ENCODE measurements around the gene ZNF710.

ZNF710 gene

DNA sequence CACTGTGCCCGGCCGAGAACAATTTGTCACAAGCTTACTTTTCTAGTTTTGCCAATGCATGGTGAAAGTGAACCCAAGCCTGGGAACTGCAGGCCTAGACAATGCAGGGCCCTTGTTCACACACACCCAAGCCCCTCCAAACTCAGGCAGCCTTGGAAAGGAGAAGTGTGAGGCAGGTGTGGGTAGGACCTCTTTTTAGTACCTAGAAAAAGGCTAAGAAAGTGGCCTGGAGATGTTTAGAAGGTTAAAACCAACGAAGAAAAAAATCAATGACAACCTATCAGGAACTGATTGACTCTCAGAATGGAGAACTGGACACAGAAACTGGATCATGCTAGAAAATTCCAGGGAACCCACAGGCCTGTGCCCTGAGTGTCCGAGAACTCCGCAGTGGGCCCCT, 82.3 kb downstream of the ZNF710 start:
- DNase-seq: no peak

DNA sequence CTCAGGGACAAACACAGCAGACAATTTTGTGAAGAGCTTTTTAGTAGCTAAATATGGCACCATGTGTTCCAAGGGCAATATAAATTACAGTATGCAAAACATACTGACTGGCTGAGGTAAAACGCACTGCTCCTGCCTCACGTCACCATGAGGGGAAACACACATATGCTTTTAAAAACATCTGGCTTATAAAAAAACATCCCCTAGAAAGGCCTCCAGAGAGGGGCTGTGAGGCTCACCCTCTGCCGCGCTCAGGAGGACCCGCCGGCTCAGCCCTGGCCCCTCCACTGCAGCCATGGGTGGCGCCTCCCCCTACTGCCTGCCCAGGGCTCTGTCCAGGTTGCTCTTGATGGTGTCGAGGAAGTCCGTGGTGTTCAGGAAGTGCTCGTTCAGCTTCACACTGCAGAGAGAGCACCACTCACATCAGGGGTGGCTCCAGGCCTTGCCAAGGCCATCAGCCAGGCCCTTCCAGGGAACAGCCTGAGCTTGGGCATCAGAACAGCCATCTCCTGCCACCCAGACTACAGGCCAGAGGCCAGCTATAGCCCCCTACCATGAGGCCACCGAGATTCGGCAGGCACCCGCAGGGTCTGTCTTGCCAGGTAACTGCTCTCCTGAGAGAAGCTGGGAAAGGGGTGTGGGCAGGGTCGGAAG, 83.0 kb downstream of the ZNF710 start:
- no peak for DNase-seq

DNA sequence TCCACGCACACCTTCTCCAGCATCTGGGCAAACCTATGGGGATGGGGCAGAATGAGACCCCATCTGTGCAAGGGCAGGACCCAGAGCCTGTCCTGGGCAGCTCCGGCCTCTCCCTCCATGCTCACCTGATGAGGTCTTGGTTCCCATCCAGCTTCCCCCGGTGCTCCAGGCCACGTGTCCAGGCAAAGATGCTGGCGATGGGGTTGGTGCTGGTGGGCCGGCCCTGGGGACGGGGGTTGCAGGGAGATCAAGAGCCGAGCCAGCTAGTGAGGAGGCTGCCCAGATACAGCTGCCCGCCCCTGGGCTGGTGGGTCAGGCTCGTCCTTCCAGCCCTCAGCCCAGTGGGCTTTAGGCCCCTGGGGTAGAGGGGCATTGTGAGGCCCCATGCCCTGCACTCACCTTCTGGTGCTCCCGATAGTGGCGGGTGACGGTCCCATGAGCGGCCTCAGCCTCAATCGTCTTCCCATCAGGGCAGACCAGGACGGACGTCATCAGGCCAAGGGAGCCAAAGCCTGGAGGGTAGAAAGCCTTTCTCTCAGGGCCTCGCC, 83.8 kb downstream of the ZNF710 start:
- DNase-seq: no peak

DNA sequence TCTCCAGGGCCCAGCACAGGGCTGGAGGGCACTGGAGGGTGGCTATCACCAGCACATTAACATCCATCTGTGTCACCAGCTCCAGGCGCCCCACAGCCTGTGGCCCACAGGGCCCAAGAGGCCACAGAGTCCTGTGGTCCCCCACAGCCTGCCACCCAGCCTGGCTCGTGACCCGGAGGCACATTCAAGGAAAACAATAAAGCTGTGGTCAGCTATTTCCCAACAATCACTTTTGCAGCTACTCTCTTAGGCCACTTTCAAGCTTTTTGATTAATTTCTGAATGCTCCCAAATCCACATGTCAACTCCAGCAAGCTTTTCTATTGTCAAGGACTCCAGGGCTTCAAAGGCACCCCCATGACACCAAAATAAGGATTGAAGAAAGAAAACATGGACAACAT, 84.4 kb downstream of the ZNF710 start:
- DNase-seq: no peak

DNA sequence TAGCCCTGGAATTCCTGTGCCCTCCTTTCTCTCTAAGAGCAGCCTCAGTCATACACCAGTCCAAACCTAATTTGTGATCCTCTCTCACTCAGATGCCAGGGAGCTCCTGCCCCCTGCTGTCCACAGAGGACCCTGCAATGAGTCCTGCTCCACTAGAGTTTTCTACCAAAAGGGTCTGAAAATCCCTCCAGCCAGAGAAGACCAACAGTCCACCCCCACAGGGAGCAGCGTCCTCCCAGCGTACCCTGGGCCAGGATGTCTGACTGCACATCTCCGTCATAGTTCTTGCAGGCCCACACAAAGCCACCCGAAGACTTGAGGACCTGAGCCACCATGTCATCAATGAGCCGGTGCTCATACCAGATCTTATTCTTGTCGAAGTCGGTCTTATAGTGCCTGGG, 85.7 kb downstream of the ZNF710 start:
- DNase-seq: no peak

DNA sequence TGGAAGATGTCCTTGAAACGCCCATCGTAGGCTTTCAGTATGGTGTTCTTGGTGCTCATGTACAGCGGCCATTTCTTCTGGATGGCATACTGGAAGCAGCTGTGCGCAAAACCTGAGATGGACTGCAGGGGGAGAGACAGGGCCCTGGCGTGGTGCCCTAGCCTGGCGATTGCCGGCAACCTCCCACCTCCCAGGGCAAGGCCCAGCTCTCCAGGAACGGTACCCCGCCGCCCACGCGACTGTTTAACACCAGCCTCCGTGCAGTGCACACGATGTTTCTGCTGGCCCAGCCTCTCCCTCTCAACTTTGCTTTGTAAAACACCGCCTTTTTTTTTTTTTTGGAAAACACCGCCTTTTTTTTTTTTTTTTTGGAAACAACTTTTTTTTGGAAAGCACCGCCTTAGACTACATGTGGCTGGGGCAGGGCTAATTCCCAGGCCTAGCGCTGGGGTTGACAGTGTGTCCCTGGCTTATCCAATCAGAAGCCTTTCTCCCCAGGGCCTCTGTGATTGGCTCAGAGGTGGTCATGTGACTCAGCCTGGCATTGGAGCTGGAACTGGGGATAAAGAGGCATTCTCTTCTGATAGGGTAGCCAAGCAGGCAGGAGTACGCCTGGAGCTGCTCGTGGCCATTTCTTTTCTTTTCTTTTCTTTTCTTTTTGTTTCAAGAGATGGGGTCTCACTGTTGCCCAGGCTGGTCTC, 86.5 kb downstream of the ZNF710 start:
- no peak for DNase-seq

DNA sequence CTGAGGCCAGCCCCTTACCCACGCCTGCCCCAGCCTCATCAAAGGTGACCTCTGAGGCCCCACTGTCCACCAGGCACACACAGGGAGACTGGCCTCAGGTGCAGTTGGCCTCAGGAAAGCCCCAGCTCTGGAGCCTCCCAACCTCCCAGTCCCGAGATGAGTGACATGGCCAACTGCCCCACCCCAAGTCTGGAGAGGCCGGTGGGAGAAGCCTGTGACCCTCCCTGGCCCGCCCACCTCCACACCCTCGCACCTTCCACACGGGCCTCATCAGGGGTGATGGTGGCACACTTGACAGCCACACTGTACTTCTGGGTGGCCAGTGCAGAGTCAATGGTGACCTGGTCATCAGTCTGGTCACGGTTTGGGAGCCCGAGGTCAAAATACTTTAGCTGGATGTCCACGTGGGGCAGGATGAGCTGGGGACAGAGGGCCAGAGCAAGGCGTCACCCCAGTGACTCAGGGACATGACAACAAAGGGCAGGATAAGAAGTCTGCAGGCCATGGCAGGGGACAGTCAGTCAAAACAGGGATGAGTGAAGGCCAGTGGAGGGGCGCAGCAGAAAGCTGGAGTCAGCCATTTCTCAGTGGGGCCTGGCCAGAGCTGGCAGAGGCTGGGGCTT, 89.2 kb downstream of the ZNF710 start:
- no peak for DNase-seq

DNA sequence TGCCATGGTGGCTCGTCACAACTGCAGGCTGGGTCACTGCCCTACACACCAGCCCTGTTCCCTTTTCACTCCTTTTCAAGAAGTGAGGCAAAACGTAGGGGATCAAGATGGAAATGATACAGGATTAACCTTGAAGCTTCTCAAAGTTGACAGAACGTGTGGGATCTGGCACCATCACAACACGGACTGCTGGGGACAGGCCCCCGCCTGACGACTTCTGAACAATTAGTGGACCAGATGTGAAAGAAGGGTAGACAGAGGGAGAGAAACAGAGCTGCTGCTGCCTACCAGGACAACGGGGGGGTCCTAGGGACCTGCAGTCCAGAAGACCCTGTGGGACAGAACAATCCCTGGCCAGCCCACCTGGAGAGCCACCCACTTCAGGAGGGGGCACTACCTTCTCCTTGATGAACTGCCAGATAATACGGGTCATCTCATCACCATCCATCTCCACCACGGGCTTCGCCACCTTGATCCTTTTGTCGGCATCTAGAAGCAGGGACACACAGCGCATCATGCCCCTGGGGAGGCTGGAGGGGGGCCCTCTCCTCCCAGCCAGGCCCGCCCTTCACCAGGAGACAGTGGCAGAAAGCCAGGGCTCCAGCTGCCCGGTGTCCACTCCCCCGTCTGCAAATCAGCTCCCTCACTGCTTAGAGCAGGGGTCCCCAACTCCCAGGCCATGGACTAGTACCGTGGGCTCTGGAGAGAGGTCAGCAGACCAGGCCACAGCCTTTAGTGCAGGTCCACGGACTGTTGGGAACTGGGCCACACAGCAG, 90.2 kb downstream of the ZNF710 start:
- DNase-seq: no peak

DNA sequence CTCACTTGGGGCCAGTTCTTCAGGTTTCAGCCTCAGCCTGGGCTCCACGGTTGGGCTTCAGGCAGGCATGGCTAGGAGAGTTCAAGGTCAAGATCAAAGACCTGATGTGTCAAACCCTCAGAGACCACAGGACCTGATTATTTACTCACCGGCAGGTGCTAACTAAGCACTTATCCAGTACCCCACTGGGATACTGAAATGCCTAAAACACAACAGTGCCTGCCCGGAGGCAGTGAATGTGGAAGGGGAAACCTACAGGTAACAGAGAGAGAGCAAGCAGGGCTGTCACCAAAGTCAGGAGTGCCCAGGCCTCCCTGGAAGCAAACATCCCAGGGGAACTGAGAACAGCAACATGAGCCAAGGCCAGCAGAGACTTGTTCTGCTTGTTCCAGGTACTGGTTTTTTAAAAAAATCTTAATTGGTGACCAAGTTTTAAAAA, 94.4 kb downstream of the ZNF710 start:
- DNase-seq: no peak

DNA sequence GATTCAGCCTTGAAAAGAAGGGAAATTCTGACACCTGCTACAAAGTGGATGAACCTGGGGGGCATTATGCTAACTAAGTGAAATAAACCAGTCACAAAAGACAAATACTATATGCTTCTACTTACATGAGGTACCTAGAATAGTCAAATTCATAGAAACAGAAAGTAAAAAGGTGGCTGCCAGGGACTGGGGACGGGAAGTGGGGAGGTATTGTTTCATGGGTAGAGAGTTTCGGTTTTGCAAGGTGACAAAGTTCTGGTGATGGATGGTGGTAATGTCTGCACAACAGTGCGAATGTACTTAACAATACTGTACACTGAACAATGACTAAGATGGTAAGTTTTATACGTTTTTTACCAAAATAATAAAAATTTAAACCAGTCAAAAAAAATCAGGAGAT, 96.4 kb downstream of the ZNF710 start:
- DNase-seq: no peak

DNA sequence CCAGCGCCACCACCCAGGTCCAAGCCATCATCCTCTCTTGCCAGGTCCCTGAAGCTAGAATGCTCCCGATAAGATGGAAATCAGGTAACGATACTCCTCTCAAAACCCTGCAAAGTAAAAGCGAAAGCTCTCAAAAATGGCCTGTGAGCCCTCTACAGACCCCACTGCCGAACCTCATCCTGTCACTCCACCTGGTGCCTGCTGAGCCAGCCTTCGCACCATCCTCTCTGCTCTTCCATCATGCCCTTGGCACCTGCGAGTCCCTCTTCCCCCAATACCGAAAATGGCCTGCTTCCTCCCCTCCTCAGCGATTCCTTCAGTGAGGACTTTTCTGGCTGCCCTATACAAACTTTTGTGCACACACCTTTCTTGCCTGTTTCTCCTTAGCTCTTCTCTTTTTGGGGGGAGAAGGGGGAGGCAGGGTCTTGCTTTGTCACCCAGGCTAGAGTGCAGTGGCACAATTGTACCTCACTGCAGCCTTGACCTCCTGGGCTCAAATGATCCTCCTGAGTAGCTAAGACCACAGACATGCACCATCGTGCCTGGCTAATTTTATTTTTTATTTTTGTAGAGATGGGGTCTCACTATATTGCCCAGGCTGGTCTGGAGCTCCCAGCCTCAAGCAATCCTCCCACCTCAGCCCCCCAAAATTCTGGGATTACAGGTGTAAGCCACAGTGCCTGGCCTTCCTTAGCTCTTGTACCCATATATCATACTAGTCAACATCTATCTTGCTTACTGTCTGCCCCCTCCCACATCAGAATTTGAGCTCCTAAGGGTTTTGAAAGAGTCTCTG, 98.1 kb downstream of the ZNF710 start:
- no peak for DNase-seq

DNA sequence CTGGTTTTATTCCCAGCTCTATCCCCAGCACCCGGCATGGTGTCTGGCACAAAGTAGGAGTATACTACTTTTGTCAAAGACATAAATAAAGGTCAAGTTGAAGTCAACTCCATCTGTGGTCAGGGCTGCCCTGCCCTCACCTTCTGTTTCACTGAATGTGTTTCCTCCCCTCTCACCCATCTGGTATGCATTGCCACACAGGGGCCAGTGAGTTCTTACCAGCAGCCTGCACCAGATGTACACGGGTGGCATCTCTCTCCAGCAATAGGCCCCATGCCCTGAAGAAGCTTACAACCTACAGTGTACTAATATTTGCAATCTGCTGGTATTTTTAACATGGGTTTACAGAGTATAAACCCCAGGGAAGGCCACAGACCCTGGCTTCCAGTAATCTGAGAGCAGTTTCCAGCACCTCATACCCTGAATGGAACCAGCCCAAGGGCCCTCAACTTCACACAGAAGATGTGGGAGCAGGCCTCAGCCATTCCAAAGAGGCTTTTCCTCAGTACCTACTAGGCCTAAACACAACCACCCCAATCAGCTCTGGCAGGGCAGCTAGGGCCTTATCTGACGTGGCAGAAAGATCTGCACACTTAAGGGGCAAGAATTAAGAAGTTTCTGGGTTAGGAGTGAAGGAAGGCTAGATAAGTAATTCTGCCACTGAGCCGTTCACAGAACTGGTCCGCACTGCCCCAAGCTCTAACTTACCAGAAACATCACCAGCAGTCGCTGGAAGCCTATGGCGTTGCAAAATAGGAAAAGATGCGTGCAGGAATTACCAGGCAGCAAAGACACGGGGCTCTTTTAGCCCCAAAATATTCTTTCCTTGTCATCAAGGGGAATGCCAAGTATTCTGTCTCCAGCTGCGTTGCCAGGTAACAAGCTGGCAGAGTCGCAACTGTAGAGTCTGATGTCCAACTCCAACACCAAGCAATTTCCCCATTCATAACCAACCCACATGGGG, 99.0 kb downstream of the ZNF710 start:
- peak; percentile 48 for DNase-seq

DNA sequence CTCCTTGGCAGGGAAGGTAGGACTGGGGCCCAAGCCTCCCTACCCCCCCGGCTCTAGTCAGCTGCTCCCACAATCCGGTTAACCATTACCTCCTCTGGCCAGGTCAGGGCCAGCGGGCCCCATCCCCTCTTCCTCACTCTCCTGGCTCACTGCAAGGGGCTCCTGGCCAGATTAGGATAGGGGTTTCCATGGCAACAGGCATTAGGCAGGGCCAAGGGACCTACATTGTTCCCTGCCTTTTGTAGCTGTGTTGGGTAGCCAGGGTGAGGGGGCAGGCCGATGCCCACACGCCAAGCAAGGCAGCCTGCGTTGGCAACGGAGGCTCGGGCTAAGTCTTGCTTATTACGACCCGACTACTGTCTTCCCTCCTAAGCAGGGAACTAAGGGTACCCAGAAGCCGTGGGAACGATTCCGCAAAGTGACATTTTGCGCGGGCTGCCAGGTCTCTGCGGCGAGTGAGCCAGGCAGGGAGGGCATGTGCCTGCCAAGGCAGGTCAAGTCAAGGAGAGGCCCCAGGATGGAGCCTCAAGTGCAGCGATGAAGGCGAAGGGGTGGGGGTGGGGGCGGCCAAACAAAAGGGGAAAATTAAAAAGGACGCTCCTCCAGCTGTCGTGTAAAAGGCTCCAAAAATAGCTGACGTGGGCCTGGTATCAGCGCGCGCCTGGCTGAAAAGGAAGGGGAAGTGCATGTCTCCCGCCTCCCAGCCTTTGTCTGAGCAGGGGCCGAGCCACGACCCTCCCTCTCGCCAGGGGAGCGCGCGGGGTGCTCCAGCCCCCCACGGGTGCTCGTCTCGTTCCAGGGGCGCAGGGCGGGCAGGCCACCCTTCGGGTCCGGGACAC, 100.2 kb downstream of the ZNF710 start:
- peak; percentile 26 for DNase-seq

DNA sequence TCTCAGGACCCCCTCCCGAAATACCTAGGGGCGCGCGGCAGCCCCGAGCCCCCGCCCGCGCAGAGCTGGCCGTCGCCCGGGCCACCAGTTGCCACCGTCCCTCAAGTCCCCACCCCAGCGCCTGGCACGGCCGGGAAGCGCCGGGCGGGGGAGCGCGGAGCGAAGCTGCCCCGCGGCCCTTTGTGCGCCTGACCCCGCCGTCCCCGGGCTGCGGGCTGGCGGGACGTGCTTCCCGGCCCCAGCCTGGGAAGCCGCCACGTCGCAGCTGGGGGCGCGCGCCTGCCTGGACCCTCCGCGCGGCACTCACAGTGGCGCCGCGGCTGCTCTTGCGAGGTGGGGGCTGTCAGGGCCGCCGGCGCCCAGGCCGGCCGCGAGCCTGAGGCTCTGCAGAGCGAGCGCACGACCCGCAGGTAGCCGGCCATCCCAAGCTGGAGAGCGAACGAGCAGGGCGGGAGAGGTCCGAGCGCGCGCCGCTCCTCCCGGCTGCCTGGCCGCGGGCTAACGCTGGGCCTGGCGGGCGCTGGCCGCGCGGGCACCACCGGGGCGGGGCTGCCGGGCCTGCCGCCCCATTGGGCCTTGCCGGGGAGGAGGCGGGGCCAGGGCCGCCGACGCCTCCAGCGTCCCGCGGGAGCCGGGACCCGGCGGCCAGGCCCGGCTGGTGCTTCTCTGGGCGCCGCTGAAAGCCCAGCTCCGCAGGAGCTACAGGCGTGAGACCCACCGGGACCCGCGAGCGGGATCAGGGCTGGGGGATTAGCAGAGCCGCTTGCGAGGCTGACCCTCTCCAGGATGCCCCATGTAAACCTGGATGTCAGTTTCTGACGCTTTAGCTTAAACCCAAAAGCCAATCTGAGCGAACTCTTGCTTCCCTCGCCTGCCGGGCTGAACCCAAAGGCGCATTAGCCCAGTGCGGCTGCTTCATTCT, 101.1 kb downstream of the ZNF710 start, which contains the start of gene IDH2:
Gene IDH2, minus strand, starts transcription at position 500 of the 922 bp plus-strand sequence. Its CDS starts 78 bp downstream, at position 422.
- peak; percentile 82 for DNase-seq

DNA sequence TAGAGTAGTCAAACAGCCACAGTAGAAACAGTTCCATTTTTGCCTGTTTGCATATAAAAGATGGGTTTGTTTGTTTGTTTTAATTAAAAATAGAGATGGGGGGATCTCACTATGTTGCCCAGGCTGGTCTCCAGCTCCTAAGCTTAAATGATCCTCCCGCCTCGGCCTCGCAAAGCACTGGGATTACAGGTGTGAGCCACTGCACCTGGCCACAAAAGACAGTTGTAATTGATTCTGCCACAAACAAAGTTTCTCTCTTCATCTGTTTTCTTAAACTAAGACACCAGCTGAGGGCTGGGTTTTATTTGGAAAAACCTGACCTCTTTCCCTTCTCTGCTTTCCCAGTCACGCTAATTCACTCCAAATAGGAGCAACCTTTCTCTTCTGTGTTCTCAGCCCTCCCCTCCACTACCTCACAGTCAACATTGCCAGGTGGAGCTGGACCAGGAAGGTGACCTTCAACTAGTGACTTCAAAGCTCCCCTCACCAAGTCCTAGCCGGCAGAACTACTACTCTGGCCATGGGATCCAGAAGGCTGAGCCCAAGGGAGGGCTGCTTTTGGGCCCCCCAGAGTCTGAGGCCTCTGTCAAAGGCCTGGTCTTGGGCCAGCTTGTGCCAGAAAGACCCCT, 102.7 kb downstream of the ZNF710 start:
- DNase-seq: no peak

DNA sequence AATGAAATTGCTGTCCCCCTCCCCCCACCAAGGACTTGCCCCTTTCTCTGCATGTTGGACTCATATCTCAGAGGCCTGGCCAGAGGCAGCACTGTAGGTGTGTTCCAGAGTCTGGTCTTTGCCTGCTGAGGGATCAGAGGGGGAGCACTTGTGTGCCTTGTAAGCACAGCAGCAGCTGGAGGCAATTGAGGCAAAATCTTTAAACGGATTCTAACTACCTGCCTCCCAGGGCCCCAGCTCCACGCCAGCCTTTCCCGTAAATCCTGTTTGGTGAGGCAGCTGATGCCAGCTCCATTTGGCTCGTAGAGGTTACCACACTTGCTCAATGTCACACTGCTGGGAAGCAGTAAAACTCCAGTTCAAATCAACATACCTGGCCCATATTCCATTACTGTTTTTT, 103.4 kb downstream of the ZNF710 start:
- no peak for DNase-seq

DNA sequence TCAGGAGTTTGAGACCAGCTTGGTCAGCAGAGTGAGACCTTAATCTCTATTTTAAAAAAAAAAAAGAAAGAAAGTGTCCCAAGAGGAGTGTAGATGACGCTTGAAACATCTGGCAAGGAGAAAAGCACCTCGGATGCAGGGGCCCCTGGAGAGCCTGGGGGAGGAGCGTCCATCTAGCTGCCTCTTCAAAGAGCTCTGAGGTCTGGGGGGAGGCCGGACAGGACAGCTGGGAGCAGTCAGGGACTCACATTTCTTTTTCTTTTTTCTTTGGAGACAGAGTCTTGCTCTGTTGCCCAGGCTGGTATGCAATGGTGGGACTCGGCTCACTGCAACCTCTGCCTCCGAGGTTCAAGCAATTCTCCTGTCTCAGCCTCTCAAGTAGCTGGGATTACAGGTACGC, 104.4 kb downstream of the ZNF710 start:
- no peak for DNase-seq

DNA sequence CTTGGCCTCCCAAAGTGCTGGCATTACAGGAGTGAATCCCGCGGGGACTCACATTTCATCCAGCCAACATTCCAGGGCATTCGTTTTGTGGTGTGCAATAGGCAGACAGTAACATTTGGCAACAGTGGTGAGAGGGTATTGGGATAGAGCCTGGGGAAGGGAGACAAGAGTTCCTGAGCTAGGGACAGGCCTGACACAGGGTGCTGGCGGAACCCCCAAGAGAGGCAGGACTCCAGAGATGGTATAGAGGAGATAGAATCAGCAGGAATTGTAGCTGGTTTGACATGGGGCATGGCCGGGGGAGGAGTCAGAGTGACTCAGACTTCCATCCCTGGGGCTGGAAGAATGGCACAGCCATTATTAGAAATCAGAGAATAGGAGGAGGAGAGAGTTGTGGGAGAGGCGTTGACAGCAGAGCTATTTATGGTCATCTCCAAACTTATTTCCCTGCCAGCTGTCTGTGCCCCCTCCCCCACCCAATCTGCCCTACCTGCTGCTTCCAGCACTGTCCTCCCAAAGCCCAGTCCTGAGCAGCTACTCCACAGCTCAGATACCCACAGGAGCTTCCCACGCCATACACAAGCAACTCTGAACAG, 105.5 kb downstream of the ZNF710 start:
- DNase-seq: peak; percentile 50
